Liver (tissue), 3 donors: ENCODE data around the gene PTPN14.

ENCODE experiments used
- ATF3 ChIP-seq: IDR thresholded peaks from 2 replicates; pipeline ENCODE4 v1.6.1; 2016; ENCODE audit warnings: antibody characterized with exemption
- CTCF ChIP-seq: fragments of 150-350 bp; IDR thresholded peaks from 2 replicates; pipeline ENCODE4 v1.5.1; 2017; ENCODE audit warnings: improper control_type of control experiment, low read depth, low read length; ENCODE audit not compliant: missing input control
- FOXA1 ChIP-seq: IDR thresholded peaks from 2 replicates; pipeline ENCODE4 v1.6.1; 2016; ENCODE audit warnings: antibody characterized with exemption
- GABPA ChIP-seq, 2 donors: IDR thresholded peaks in 1 of 2; conservative IDR thresholded peaks in 1 of 2; 2 replicates each; pipeline ENCODE4 v1.6.1; 2016; ENCODE audit warnings: antibody characterized with exemption in 2 of 2, mild to moderate bottlenecking in 1 of 2, moderate library complexity in 1 of 2
- HNF4G ChIP-seq: IDR thresholded peaks from 2 replicates; pipeline ENCODE4 v1.6.1; 2016; ENCODE audit warnings: antibody characterized with exemption
- JUND ChIP-seq, 2 donors: IDR thresholded peaks; 2 replicates each; pipeline ENCODE4 v1.6.1; 2016; ENCODE audit warnings: antibody characterized with exemption in 2 of 2
- MAX ChIP-seq: IDR thresholded peaks from 2 replicates; pipeline ENCODE4 v1.6.1; 2016; ENCODE audit warnings: antibody characterized with exemption
- RAD21 ChIP-seq, 2 donors: IDR thresholded peaks; 2 replicates each; pipeline ENCODE4 v1.6.1; 2016; ENCODE audit warnings: antibody characterized with exemption in 2 of 2, mild to moderate bottlenecking in 2 of 2
- RXRA ChIP-seq, 2 donors: IDR thresholded peaks; 2 replicates each; pipeline ENCODE4 v1.6.1; 2017 to 2018; ENCODE audit warnings: antibody characterized with exemption in 2 of 2, mild to moderate bottlenecking in 1 of 2
- SP1 ChIP-seq: IDR thresholded peaks from 2 replicates; pipeline ENCODE4 v1.6.1; 2018; ENCODE audit warnings: antibody characterized with exemption, mild to moderate bottlenecking
- TAF1 ChIP-seq: conservative IDR thresholded peaks from 2 replicates; pipeline ENCODE4 v1.6.1; 2016; ENCODE audit warnings: antibody characterized with exemption, mild to moderate bottlenecking
- YY1 ChIP-seq: IDR thresholded peaks from 2 replicates; pipeline ENCODE4 v1.6.1; 2016; ENCODE audit warnings: antibody characterized with exemption, mild to moderate bottlenecking
- TF ChIP-seq, protein P1 (sequence below): IDR thresholded peaks from 2 replicates; pipeline ENCODE4 v1.6.1; 2016; ENCODE audit warnings: antibody characterized with exemption, mild to moderate bottlenecking
- TF ChIP-seq, protein P2 (sequence below): IDR thresholded peaks from 2 replicates; pipeline ENCODE4 v1.6.1; 2016; ENCODE audit warnings: antibody characterized with exemption
- donor health status: healthy.
- donor health status: healthy.

GRCh38 chr1:214330222-214330621 is 221.2 kb downstream of the PTPN14 start:
- TF ChIP-seq RAD21 (IDR thresholded peaks at IDR 0.05) = no peak
- TF ChIP-seq CTCF = no peak
- no peak for TF ChIP-seq RXRA (IDR thresholded peaks at IDR 0.05)
- TF ChIP-seq MAX = no peak
- TF ChIP-seq FOXA1 = no peak
- no peak for TF ChIP-seq GABPA (IDR thresholded peaks at IDR 0.05 in 1 of 2, conservative IDR thresholded peaks at IDR 0.05 in 1 of 2)
- TF ChIP-seq, protein P1, sequence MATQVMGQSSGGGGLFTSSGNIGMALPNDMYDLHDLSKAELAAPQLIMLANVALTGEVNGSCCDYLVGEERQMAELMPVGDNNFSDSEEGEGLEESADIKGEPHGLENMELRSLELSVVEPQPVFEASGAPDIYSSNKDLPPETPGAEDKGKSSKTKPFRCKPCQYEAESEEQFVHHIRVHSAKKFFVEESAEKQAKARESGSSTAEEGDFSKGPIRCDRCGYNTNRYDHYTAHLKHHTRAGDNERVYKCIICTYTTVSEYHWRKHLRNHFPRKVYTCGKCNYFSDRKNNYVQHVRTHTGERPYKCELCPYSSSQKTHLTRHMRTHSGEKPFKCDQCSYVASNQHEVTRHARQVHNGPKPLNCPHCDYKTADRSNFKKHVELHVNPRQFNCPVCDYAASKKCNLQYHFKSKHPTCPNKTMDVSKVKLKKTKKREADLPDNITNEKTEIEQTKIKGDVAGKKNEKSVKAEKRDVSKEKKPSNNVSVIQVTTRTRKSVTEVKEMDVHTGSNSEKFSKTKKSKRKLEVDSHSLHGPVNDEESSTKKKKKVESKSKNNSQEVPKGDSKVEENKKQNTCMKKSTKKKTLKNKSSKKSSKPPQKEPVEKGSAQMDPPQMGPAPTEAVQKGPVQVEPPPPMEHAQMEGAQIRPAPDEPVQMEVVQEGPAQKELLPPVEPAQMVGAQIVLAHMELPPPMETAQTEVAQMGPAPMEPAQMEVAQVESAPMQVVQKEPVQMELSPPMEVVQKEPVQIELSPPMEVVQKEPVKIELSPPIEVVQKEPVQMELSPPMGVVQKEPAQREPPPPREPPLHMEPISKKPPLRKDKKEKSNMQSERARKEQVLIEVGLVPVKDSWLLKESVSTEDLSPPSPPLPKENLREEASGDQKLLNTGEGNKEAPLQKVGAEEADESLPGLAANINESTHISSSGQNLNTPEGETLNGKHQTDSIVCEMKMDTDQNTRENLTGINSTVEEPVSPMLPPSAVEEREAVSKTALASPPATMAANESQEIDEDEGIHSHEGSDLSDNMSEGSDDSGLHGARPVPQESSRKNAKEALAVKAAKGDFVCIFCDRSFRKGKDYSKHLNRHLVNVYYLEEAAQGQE = no peak
- no peak for TF ChIP-seq ATF3
- TF ChIP-seq TAF1 = no peak
- no peak for TF ChIP-seq SP1
- no peak for TF ChIP-seq HNF4G
- TF ChIP-seq, protein P2, sequence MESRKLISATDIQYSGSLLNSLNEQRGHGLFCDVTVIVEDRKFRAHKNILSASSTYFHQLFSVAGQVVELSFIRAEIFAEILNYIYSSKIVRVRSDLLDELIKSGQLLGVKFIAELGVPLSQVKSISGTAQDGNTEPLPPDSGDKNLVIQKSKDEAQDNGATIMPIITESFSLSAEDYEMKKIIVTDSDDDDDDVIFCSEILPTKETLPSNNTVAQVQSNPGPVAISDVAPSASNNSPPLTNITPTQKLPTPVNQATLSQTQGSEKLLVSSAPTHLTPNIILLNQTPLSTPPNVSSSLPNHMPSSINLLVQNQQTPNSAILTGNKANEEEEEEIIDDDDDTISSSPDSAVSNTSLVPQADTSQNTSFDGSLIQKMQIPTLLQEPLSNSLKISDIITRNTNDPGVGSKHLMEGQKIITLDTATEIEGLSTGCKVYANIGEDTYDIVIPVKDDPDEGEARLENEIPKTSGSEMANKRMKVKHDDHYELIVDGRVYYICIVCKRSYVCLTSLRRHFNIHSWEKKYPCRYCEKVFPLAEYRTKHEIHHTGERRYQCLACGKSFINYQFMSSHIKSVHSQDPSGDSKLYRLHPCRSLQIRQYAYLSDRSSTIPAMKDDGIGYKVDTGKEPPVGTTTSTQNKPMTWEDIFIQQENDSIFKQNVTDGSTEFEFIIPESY = no peak
- TF ChIP-seq YY1 = no peak
- TF ChIP-seq JUND (IDR thresholded peaks at IDR 0.05) = no peak
